Superior temporal gyrus (tissue), 1 donor: Measurements from ENCODE around the gene DISC1.
"Not testable (repeated sequence)": the region's sequence is repeated elsewhere in the genome, so short reads cannot be mapped to it uniquely, and the experiment has no call there.

Source experiments
- DNase-seq: peaks from one replicate; pipeline ENCODE4 v3.0.0-alpha.2; 2016; ENCODE audit errors: extremely low spot score

DISC1 gene

DNA sequence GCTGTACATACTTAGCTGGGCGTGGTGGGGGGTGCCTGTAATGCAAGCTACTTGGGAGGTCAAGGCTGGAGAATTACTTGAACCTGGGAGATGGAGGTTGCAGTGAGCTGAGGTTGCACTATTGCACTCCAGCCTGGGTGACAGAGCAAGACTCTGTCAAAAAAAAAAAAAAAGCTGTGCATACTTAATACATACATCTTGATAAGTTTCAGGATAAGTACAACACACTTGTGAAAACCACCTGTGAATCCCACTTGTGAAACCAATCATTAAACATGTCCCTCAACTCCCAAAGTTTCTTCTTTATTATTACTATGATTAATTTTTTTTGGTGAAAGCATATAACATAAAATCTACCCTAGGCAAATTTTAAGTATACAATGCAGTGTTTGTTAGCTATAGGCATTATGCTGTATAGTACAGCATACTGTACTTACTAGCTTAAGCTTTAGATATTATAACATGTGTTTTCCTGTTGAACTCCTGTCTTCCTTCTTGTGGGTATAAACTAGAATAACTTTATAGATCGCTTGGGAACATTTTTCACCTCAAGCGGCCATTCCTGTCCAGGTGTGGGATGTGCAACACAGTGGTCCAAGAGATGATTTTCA lies 41.4 kb downstream of the DISC1 start:
- no peak for DNase-seq

DNA sequence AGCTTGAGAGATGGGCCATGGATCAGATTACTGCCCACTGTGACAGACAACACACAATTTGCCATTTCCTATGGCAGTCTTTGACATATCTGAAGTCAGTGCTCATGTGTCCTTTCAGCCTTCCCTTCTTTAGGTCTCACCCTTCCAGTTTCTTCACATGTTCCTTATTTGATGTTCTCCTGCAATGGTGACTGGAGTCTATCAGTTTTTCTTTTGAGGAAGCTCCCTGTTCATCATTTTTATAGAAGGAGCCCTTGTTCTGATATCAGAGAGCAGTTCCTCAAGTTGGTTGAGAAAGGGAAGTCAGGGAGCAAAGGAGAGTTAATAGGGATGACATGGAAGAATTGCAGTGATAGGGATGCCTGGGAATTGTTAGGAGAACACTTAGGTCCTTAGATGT lies 42.2 kb downstream of the DISC1 start:
- DNase-seq = no peak

DNA sequence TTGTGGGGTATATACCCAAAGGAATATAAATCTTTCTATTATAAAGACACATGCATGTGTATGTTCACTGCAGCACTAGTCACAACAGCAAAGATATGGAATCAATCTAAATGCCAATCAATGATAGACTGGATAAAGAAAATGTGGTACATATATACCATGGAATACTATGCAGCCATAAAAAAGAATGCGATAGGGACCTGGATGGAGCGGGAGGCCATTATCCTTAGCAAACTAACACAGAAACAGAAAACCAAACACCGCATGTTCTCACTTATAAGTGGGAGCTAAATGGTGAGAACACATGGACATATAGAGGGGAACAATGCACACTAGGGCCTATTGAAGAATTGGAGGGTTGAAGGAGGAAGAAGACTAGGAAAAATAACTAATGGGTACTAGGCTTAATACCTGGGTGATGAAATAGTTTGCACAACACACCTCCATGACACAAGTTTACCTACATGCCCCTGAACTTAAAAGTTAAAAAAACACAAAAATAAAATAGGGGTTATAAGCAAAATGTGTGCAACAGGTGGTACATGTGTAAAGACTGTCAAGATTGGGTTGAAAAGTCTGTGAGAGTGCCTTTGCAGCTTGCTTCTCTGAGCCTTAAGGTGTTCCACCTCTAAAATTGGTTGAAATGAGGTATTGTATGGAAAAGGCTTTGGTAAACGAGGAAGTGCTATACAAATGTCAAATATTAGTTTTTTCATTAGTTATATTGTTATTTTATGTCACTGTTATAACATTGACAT lies 43.5 kb downstream of the DISC1 start:
- not testable (repeated sequence) for DNase-seq

DNA sequence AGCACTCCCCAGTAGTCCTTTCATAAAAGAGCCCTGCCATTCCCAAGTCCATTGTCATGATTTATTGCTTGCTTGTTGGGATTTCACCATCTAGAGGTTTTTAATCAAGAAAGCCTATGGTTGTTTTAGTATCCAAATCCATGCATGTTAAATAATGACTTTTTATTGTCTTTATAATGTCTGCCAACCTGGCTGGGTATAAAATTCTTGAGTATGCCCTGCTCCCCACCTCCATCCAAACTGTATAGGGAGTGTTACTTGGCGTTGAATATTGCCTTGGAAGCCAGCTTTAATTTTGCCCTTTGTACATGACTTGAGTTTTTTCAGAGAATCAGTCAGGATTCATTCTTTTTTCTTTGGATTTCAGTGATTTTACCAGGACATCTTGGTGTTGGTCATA lies 44.2 kb downstream of the DISC1 start:
- no peak for DNase-seq

DNA sequence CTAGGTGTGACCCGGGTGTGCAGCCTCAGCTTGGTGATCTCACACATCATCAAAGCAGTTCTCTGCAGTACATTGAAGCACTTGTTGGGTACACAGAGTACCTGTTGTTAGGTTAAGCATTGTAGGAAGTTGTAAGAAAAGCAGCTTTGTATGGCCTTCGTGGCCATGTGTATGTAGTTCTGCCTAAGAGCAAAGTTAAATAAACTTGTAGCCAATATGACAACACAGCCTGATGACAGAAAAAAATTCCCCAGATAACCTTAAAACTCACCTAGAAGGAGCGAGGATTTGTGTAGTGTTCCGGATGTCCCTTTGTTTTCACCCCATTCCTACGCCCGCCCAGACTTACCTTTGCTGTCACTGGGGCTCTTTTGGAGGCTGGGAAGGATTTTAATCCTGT lies 48.0 kb downstream of the DISC1 start:
- no peak for DNase-seq

DNA sequence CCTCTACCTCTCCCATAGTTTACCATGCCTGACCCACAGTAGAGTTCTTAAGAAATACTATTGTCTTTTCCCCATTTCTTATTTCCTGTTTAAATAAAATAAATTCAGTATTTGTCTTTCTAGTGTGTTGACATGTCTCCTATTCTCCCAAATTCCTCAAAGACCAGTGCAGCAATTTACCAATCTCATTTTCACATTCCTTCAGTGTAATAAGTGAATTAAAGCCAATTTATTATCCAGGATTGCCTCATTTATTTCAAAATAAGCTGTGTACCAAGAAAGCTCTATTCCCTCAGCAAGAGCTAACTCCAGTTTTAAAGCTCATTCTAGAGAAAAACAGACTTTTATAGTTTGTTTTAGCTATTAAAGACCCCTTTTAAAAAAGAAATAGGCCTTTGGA lies 49.9 kb downstream of the DISC1 start:
- DNase-seq = no peak

DNA sequence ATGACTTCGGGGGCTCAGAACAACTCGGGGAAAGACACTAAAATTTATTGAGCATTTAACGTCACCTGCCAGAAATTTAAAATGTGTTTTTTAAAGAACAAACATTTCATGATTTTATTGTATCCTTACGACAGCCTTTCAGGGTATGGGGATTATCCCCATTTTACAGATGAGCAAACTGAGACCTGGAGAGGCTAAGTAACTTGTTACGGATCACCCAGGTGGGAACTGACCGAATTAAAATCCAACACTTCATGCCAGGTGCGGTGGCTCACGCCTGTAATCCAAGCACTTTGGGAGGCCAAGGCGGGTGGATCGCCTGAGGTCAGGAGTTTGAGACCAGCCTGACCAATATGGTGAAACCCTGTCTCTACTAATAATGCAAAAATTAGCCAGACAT lies 50.9 kb downstream of the DISC1 start:
- no peak for DNase-seq

DNA sequence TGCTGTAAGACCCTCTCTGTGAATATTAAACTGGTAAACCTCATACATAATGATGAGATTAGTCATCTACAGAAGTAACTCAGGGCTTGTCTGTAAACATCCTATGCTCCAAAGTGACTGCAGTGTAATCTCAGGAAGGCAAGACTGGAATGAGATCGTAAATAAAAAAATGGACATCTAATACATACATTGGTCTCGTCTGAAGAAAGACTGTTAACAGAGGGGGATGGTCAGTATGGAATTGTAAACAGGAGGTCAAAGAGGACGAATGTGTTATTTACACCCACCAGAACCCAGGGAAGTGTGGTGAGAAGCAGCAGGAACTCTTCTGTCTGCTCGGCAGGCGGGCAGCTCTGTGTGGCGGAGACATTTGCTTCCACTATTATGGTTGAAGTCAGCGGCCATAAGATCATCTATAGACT lies 51.4 kb downstream of the DISC1 start:
- no peak for DNase-seq

DNA sequence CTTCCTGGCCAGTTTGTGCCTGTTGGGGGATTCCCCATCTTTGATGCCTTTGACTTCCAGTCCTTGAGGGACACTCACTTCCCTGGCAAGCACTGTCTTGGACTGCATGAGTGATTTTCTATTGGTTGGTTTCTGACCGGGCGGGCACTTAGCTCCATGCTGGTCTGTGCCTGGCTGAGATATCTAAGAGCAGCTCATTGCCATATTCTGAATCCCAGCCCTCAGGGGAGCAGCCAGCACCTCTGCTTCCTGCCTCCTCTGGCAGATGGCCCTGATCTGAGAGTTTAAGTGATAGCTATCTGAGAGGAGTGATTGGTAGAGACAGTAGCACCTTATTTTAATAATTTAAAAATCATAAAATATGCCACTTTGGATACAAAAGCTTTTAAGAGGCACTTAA lies 52.5 kb downstream of the DISC1 start:
- DNase-seq = no peak

DNA sequence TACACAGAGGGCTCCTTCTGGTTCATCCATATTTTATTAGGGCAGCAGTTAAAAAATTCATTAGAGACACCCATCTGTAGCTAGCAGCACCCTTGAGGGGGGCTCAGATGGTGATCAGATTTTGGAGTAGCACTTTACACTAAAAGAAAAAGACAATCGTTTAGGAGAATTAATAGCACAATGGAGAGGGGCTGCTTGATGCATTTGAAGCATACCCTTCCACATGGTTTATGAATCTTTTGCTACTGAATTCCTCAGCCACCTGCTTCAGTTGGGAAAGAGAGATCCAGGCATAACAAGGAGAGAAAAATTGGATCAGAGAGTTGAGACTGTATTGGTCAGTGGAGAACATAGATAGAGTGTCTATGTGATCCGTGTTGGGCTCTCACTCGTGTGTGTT lies 54.4 kb downstream of the DISC1 start:
- no peak for DNase-seq

DNA sequence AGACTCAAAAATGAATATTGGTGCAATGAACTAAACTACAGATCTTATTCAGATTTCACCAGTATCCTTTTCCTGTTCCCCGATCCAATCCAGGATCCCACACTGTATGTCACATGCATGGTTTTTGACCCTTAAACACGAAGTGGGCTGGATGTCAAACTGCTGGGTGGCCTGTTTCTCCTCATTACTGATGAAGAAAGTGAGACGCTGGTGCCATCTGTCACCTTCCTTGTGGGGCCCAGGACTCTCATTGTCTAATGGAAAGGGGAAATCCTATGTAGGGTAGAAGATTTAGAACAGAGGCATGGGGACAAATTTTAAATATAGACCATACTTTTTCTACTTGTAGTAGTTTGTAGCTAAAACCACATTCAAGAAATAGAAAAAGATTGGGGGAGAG lies 56.2 kb downstream of the DISC1 start:
- DNase-seq = no peak

DNA sequence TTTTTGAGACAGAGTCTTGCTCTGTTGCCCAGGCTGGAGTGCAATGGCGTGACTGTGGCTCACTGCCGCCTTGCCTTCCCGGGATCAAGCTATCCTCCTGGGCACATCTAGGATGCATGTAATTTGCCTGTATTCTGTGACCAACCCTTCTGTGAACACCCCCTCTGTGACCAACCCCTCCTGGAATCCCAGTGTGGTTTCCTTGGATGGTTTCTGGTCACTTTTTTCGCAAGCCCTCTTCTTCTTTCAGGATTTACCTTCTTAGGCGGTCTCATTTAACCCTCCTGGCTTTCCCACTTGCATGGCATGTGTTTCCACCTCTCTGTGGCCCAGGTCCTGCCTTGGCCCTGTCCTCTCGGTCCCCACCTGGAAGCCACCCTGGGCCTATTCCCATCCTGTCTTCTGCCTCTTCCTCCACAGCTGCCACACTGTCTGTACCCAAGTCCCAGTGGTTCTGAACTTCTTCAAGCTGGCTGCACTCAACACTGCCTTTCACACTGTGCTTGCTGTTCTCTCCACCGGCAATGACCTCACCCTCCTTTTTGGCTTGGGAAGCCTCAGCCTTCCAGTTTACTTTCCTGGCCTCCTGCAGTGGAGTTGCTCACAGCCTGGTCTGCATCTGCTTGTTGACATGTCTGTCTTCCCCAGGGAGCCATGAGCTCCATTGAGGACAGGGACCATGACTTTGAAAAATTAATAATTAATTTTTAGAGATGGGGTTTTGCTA lies 57.0 kb downstream of the DISC1 start:
- no peak for DNase-seq

DNA sequence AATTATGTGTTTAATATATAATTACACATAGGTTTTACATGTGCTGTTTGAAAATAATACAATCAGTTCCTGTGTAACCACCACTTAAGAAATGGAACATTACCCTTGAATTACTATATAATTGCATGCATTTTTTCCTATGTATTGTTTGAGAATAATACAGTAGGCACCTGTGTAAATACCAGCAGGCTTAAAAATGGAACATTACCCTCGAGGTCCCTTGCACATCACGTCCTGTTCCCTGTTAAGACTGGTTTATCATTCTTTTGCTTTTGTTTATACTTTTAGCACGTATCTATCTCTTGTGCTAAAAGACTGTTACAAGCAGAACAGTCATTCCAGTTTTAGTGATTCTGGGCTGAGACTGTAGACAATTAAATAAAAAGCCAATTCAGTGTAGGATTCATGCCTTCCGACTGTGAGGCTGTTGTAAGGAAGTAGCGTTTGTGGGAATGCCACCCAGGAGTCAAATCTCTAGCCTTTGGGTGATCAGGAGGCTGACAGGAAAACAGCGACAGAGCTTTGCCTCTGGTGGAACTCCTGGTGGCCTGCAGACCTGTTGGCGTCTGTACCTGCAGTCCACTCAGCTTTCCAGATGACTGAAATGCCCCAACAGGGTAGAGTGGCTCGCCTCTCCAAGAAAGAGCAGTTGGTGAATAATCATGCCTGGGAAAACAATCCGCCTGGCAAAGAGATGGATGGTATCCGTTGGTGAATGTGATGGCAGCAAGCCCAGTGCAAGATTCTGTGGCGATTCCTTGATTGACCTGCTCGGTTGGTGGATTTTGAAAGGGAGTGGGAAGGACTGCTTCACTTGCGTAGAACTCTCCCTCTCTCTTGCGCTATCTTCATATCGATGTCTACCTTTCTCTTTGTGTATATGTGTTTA lies 58.0 kb downstream of the DISC1 start:
- DNase-seq = peak; percentile 7

DNA sequence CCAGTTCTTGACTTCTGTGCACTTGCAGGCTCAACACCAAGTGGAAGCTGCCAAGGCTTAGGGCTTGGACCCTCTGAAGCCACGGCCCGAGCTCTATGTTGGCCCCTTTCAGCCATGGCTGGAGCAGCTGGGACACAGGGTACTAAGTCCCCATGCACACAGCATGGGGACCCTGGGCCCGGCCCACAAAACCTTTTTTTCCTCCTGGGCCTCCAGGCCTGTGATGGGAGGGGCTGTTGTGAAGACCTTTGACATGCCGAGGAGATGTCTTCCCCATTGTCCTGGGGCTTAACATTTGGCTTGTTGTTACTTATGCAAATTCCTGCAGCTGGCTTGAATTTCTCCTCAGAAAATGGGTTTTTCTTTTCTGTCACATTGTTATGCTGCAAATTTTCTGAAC lies 59.8 kb downstream of the DISC1 start:
- no peak for DNase-seq

DNA sequence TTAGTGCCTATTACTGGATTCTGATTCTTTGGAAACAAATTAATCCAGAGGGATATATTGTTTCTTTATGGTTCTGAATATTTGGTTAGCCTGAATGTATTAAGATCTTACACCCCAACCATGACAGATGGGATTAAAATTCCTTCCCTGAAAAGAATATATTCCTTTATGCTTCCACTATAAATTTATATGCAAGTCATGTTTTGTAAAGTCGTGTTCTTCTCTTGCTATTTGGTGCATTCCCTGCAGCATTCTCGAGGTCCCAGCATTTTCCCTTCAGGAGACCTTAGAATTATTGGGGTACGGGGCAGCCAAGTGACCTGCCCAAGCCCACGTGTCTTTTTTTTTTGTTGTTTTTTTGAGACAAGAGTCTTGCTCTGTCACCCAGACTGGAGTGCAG lies 62.4 kb downstream of the DISC1 start:
- no peak for DNase-seq

DNA sequence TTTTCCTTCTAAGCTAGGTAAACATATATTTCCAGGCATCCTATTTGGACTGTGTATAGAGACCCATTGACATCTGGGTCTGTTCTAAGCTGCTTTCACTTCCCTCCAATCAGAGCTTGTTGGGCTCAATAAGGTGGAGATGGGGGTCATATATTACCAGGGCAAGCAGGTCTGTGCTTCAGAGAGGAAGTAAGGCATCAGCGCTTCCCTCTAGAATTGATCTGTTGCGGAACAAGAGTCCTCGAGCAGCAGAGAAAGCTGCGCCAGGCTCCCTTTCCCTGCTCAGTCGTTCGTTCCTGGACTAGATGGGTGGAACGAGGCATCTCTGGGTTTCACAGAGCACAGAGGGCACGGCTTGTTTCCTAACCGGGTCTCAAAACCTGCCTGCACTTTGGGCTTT lies 63.5 kb downstream of the DISC1 start:
- DNase-seq = no peak

DNA sequence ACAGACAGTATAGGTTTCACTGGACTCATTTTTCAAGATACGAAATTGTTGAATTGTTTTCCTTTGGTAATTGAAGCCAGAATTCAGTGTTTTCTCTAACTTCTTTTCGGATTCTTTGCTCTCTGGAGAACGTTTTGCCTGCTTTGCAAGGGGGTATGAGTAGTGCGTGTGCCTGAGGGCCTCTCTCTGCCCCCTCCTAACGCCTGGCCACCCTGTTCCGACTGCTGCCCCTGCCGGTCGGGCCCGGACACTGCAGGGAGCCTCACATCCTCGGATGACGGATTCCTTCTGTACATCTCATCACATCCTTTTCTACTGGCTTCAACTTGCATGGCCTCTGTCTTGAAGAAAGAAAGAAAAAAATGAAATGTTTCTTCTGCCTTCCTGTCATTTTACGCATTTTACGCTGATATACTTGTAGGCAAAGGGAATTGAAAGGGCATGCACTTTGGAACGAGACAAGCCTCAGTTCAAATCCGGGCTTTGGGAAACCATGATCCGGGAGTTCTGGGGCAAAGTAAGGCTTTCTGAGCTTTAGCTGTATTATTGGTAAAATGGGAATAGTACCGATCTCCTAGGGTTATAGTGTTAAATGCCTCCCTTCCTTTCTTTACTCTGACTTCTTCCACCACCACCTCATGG lies 65.1 kb downstream of the DISC1 start:
- DNase-seq = peak; percentile 62

DNA sequence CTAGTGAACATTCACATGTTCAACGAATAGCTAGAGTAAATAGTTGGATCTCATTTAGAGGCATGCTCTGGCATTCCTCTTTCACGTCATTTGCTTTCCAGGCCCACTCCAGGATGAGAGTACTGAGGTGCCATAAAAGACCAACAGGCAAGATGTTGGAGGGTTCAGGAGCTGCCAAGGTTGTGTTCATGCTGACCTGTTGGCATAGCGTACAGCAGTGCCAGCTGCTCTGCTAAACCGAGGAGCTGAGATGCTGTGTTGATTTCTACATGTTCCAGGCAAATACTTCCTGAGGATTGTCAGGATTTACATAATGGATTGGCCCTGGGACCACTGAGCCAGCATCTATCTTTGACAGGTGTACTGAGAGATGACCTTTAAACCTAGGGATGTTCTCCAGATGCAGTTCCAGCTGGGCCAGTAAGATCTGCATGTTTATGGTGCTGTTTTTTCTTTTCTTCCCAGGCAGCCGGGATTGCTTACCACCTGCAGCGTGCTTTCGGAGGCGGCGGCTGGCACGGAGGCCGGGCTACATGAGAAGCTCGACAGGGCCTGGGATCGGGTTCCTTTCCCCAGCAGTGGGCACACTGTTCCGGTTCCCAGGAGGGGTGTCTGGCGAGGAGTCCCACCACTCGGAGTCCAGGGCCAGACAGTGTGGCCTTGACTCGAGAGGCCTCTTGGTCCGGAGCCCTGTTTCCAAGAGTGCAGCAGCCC lies 66.9 kb downstream of the DISC1 start:
- no peak for DNase-seq

DNA sequence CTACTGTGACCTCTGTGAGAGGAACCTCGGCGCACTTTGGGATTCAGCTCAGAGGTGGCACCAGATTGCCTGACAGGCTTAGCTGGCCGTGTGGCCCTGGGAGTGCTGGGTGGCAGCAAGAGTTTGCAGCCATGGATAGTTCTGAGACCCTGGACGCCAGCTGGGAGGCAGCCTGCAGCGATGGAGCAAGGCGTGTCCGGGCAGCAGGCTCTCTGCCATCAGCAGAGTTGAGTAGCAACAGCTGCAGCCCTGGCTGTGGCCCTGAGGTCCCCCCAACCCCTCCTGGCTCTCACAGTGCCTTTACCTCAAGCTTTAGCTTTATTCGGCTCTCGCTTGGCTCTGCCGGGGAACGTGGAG lies 67.5 kb downstream of the DISC1 start:
- no peak for DNase-seq

DNA sequence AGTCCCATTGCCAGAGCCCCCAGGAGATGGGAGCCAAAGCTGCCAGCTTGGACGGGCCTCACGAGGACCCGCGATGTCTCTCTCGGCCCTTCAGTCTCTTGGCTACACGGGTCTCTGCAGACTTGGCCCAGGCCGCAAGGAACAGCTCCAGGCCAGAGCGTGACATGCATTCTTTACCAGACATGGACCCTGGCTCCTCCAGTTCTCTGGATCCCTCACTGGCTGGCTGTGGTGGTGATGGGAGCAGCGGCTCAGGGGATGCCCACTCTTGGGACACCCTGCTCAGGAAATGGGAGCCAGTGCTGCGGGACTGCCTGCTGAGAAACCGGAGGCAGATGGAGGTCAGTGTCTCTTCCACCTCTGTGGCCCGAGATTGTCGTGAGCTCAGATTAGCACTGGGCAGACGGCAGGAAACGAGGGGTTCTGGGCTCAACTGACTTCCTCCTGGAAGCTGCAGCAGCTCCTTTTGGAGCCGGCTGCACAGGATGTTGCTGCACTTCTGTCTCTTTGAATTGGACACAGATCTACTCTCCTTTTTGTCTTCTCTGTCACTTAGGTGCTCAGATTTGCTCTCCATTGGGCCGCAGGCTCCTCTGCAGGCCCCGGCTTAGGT lies 68.0 kb downstream of the DISC1 start:
- no peak for DNase-seq
